GM21360 (cell line): ENCODE results near the gene TRNAU1AP.
"Not testable (repeated sequence)": the region's sequence is repeated elsewhere in the genome, so short reads cannot be mapped to it uniquely, and the experiment has no call there.

Experiments
- ATAC-seq: cut with Tn5 transposase; IDR thresholded peaks from one replicate; pipeline ENCODE4 v1.9.1; 2021; ENCODE audit warnings: mild to moderate bottlenecking, moderate library complexity; ENCODE audit not compliant: unreplicated experiment

TRNAU1AP gene

DNA sequence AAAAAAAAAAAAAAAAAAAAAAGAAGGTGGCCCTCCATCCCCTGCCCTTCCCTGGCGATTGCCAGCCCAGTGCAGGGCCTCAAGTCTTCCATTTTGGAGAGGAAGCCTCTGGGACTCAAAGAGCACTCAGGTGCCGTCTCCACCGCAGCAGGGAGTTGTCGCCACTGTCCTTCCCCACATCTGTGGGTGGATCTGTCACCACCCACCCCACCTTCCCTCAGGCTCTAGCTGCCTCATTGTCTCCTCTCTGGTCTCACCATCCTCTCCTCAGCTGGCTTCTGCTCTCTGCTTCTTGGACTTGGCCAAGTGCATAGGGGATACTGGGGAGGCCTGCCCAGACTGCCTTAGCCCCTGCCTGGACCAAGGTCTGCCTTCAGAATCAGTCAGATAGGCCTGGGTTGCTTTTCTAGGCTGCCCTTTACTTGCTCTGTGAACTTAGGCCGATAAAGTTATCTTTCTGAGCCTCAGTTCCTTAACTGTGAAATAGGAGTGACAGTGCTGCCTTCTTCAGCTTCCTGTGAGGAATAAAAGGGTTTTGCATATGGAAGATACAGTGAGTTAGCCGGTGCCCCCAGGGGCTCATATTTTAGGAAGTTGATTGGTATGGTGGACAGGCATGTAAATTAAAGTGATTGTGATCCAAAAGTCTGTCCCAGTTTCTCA, 31.3 kb upstream of the TRNAU1AP start:
- no peak for ATAC-seq

DNA sequence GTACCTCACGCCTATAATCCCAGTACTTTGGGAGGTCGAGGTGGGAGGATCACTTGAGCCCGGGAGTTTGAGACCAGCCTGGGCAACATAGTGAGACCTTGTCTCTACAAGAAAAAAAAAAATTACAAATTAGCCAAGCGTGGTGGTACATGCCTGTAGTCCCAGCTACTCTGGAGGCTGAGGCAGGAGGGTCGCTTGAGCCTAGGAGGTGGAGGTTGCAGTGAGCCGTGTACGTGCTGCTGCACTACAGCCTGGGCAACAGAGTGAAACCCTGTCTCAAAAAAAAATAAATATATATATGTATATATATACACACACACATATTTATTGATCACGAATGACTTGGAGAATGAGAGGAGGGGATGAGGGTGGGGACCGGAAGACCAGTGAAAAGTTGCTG, 30.3 kb upstream of the TRNAU1AP start:
- not testable (repeated sequence) for ATAC-seq

DNA sequence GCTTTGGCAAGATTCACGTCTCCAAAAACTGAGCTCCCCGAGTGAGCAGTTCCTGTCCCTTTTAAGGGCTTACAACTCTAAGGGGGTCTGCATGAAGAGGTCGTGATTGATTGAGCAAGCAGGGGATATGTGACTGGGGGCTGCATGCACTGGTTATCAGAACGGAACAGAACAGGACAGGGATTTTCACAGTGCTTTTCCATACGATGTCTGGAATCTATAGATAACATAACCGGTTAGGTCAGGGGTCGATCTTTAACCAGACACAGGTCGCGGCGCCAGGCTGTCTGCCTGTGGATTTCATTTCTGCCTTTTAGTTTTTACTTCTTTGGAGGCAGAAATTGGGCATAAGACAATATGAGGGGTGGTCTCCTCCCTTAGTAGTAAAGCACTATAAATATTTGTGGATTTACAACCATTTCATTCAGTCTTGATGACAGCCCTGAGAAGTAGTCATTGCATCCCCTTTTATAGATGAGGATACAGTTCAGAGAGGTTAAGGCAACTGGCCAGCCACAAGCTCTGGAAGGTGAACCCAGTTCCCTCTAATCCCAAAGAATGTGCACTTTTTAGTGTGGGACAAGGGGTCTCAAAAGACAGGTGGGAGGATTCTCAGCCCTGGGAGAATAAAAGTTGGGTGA, 27.8 kb upstream of the TRNAU1AP start:
- ATAC-seq: not testable (repeated sequence)

DNA sequence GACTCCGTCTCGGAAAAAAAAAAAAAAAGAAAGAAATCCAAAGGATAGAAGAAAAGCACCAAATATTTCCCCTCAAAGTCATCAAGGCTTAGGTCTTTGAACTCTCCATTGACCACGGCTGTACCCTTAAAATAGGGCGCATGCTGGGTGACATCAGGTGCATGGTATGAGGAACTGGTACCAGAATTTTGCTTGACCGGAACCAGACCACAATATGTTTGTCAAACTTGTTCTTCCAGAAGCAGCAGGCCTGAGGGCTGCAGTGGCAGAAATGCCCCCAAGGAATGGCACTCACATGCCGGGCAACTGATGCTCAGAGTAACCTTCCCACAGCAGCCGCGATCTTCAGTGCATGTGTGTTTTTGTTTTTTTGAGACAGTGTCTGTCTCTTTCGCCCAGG, 26.0 kb upstream of the TRNAU1AP start:
- no peak for ATAC-seq

DNA sequence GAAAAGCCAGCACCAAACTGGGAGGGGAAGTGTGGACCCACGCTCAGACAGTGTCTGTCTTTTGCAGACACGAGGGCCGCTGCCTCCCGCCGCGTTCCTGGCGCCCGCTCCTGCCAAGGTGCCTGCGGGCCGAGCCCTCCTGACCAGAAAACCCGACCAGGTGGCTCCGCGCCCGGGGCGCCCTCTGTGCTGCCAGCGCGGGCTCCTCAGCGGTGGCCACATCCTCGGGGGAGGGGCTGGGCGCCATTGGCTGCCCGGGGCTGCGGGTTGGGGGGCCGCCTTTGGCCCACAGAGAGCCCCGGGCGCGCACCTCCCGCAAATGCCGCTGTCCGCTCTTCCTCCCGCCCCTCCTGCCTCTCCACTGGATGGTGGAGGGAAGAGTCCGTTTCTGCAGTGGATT, 22.4 kb upstream of the TRNAU1AP start:
- no peak for ATAC-seq

DNA sequence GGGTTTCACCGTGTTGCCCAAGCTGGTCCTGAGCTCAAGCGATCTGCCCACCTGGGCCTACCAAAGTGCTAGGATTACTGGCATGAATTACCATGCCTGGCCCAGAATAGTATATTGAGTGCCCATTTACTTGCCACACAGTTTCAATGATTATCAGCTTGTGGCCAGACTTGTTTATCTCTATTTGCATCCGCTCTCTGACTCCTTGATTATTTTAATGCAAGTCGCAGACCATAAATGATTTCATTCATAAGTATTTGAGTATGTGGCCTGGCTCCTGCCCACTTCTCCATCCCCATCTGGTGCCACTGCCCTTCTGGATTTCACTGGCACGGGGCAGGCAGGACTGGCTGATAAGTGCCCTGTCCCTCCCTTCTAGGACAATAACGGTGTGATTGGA, 18.2 kb upstream of the TRNAU1AP start:
- ATAC-seq: no peak

DNA sequence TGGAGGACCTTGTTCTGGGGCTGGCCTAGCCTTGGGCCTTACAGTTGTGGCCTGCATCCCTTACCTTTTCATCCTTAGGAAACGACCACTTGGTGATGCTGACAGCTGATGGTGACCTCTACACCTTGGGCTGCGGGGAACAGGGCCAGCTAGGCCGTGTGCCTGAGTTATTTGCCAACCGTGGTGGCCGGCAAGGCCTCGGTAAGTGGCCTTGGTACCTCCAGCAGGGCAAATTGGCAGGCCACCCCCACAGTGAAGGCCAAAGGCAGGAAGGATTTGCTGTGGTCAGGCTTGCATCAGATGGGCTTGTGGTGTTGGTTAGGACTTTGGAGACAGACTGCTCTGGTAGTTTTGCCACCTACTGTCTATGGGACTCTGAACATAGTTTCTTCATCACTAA, 17.7 kb upstream of the TRNAU1AP start:
- ATAC-seq: no peak

DNA sequence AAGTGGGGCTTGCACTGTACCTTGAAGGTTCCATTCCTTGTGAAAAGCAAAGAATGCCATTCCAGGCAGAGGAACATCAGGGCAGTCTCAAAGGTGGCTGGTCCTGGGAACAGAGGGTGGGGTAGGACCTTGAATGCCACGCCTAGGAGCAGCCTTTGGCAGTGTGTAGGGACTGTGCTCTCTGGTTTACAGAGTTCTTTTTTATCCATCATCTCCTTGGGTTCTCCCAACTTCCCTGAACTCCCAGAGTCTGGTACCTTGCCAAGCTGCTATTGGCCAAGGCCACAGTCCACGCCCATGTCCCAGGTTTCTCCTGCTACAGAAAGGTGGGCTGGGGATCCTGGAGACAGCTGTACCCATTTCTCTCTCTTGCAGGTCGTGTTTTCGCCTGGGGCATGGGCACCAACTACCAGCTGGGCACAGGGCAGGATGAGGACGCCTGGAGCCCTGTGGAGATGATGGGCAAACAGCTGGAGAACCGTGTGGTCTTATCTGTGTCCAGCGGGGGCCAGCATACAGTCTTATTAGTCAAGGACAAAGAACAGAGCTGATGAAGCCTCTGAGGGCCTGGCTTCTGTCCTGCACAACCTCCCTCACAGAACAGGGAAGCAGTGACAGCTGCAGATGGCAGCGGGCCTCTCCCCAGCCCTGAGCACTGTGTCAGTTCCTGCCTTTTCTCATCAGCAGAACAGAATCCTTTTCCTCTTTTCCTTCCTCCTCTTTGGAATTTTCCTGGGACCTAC, 15.3 kb upstream of the TRNAU1AP start:
- ATAC-seq: no peak

DNA sequence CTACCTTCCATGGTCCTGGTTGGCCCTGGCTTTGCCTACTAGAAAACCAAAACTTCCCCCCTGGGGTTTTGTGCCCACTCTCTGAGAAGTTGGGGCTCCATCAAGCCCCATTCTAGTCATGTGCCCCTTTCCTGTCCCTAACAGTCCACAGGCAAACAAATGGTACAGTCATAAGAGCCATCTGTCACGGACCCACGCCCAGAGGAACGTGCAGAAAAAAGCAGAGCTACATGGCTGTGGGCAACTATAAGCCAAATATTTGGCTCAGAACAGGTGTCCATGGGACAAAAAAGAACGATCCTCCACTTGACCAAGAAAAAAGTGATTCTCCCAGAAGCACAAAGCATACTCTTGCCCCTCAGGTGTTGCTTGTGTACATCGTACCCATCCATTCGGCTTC, 14.6 kb upstream of the TRNAU1AP start:
- no peak for ATAC-seq

DNA sequence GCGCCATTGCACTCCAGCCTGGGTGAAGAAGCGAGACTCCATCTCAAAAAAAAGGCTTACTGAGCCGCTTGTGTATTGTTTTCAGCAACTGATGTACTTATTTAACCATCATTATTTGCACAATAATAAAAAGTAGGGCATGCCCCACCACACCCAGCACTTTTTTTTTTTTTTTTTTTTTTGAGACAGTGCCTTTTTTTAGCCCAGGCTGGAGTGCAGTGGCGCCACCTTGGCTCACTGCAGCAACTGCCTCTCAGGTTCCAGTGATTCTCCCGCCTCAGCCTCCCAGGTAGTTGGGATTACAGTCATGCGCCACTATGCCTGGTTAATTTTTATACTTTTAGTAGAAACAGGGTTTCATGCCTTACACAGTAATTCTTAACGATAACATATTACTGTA, 12.2 kb upstream of the TRNAU1AP start:
- ATAC-seq: no peak

DNA sequence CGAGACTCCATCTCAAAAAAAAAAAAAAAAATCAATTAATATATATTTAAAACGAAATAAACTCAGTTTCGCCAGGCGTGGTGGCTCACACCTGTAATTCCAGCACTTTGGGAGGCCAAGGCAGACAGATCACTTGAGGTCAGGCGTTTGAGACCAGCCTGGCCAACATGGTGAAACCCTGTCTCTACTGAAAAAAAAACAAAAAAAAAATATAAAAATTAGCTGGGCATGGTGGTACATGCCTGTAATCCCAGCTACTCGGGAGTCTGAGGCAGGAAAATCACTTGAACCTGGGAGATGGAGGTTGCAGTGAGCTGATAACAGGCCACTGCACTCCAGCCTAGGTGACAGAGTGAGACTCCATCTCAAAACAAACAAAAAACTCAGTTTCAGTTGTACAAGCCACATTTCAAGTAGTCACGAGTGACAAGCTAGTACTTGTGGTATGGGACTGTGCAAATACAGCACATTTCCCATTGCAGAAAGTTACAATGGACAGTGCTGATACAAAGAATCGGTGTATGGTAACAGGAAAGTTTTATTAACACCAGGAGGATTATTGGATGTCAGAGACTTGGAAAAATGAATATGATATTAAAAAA, 11.4 kb upstream of the TRNAU1AP start:
- not testable (repeated sequence) for ATAC-seq

DNA sequence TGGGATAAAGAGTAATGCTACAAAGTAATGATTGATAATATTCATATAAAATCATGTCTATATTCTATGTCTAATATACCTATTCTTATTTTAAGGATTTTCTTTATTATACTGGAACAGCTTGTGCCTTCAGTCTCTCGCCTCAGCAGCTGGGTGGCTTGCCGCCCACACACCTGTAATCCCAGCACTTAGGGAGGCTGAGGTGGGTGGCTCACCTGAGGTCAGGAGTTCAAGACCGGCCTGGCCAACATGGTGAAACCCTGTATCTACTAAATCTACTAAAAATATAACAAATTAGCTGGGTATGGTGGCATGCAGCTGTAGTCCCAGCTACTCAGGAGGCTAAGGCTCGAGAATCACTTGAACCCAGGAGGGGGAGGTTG, 7.6 kb upstream of the TRNAU1AP start:
- no peak for ATAC-seq

DNA sequence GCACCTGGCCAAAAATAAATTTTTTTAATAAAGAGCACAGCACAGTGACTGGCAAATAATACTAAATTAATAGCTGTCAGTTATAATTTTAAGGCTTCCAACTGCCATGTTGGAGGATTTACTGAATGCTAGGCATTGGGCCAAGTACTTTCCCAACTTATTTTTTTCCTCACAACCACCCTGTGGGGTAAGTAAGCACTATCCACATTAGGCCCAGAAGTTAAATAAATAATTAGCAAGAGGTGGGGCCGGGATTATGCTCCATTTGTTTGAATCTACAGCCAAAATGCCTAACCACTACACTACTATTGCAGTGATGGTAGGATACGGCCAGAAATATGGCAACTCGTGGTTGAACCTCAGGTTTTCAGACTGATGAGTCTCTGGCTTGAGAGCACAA, 4.6 kb upstream of the TRNAU1AP start:
- no peak for ATAC-seq

DNA sequence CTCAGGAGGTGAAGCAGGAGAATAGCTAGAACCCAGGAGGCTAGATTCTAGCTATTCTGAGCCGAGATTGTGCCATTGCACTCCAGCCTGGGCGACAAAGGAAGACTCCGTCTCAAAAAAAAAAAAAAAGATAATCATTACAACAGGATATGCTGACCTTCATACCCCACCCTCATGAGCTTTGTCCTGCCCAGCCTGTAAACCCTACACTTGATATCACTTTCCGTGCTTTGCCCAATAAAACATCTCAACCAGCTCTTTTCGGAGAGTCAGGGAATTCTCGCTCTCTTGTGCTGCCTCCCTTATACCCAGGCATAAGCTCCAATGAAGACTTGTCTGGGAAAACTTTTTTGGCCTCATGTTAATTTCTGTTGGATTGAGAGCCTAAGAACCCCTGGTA, 1.5 kb upstream of the TRNAU1AP start:
- ATAC-seq: no peak

DNA sequence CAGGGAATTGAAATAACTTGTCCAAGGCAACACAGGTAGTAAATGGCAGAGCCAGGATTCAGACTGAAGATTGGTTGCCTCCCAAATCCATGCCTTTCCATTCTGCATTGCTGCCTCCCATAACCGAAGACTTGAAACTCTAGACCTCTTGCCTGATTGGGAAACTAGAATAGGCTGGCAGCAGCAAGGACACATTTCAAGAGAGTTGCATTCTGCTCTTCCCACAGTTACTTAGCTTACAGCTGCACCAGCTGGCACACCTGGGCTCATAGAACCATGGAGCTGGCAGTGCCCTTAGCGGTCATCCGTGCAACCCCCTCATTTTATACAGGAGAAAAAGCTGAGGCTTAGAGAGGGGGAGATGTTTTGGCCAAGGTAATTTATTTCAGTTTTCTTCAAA, 8.0 kb downstream of the TRNAU1AP start:
- no peak for ATAC-seq

DNA sequence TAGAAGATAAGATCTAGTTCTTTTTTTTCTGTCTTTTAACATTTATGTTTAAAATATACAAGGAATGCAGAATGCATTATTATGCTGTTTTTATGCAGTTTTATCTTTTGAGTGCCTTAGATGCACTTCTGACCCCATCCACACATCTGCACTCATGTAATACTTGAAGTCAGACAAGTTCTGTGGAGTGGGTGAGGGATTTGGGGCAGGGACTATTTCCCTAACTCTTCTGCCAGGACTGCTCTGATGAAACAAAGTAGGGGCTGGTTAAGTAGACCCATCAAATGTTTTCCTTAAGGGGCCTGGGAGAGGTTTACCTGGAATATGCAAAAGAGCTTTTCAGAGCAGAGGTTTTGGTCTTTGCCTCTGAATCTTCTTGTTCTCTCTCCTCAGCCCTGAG, 11.4 kb downstream of the TRNAU1AP start:
- no peak for ATAC-seq

DNA sequence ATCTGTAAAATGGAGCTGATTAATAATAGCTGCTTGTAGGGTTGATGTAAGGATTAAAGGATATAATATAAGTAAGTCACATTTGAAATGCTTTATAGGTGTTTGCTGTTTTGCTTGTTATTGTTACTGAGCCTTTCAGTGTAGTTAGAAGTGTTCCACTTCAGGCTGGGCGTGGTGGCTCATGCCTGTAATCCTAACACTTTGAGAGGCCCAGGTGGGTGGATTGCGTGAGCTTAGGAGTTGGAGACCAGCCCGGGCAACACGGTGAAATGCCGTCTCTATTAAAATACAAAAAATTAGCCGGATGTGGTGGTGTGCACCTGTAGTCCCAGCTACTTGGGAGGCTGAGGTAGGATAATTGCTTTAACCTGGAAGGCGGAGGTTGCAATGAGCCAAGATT, 12.2 kb downstream of the TRNAU1AP start:
- ATAC-seq: no peak

DNA sequence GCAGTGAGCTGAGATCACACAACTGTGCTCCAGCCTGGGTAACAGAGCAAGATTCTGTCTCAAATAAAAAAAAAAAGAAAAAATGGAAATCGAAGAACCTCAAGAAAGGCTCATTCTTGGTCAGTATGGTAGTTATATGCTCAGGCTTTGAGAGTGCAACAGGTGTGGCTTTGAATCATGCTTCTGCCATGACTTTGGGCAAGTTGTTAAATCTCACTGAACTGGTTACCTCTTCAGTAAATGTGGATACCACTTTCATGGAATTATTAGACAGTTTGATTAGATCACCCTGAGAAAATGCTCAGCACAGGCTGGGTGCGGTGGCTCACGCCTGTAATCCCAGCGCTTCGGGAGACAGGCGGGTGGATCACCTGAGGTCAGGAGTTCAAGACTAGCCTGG, 12.8 kb downstream of the TRNAU1AP start:
- no peak for ATAC-seq

DNA sequence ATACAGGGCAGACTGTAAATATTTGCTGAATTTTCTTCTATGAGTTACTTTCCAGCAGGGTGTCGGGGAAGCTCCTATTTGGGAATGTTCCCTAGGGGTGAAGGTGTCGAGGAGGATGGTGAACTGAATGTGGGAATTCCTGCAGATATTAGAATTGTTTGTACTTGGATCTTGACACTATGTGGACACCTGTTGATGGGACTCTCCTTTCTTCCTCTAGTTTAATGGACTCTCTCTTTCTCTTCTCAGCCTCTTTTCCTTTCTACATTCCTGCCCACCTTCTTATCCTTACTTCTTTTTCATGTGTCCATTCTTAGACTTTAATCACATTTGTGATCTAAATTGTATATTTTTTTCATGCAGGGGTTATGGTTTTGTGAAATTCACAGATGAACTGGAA, 14.0 kb downstream of the TRNAU1AP start:
- no peak for ATAC-seq

DNA sequence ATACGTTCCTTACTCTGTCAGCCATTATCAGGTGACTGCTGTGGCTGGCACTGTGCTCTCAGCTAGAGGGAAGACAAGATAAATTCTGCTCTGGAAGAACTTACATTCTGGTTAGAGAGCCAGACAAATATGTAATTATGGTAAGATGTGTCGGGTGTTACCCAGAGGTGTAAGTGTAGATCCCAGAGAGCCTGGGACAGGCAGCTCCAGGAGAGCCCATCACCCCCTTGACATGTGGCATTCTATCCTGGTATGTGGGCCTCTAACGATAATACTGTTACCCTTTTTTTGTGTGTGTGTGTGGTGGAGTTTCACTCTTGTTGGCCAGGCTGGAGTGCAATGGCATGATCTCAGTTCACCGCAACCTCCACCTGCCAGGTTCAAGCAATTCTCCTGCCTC, 19.0 kb downstream of the TRNAU1AP start:
- ATAC-seq: no peak

DNA sequence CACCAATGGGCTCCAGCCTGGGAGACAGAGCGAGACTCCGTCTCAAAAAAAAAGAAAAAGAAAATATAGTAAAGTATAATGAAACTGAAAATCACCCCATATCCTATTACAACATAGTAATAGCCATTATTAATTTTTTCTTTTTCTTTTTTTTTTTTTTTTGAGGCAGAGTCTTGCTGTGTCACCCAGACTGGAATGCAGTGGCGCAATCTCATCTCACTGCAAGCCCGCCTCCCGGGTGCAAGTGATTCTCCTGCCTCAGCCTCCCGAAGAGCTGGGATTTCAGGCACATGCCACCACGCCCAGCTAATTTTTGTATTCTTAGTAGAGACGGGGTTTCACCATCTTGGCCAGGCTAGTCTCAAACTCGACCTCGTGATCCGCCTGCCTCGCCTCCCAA, 20.0 kb downstream of the TRNAU1AP start:
- not testable (repeated sequence) for ATAC-seq

DNA sequence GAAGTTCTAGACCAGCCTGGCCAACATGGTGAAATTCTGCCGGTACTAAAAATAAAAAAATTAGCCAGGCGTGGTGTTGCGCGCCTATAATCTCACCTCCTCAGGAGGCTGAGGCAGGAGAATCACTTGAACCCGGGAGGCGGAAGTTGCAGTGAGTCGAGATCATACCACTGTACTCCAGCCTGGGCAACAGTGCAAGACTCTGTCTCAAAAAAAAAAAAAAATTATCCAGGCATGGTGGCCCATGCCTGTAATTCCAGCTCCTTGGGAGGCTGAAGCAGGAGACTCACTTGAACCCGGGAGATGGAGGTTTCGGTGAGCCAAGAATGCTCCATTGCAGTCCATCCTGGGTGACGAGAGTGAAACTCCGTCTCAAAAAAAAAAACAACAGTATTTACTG, 20.7 kb downstream of the TRNAU1AP start:
- ATAC-seq: no peak
